Upper lobe of right lung (tissue), 1 donor: Measurements from ENCODE around the gene CDK5RAP3. TPM values are rescaled to one million over a fixed set of nuclear protein-coding genes. Genes with fewer than 3 reads are reported as not detected.

Experiments used
- ATAC-seq: fragments of 200-7000 bp; cut with Tn5 transposase; one replicate; pipeline ENCODE4 v1.9.1; 2020; ENCODE audit warnings: mild to moderate bottlenecking, moderate library complexity
- DNase-seq: peaks from one replicate; pipeline ENCODE4 v3.0.0-alpha.2; 2020
- H3K27ac ChIP-seq: fragments of 200-600 bp; one replicate; pipeline ENCODE4 v1.8.0; 2022
- H3K27me3 ChIP-seq: fragments of 200-600 bp; one replicate; pipeline ENCODE4 v1.8.0; 2022; ENCODE audit warnings: mild to moderate bottlenecking
- H3K36me3 ChIP-seq: fragments of 200-600 bp; one replicate; pipeline ENCODE4 v1.8.0; 2022
- H3K4me1 ChIP-seq: fragments of 200-600 bp; one replicate; pipeline ENCODE4 v1.8.0; 2022
- H3K4me3 ChIP-seq: fragments of 200-600 bp; one replicate; pipeline ENCODE4 v1.8.0; 2022; ENCODE audit warnings: mild to moderate bottlenecking
- H3K9me3 ChIP-seq: fragments of 200-600 bp; one replicate; pipeline ENCODE4 v1.8.0; 2022
- CTCF ChIP-seq: fragments of 200-600 bp; IDR thresholded peaks from one replicate; pipeline ENCODE4 v1.8.0; 2022; ENCODE audit warnings: antibody characterized with exemption
- intact Hi-C: fragments of 100-400 bp; cut with DNase I; formaldehyde crosslinking; loops from one replicate; pipeline ENCODE4 v1.11.0; 2022
- total RNA-seq: library from RNA; stranded (reverse); fragmentation: NEBNext Ultra II Directional; extraction: Animal tissue kit (Norgen Biotek cat#: 25700); gene quantifications from one replicate; pipeline ENCODE4 v1.2.1, GENCODE V29; 2021
- donor health status: DM: no; HTN: yes; CAD: no; lungs with severe emphysema.

CDK5RAP3 gene
- total RNA-seq, 1 donor from 2014 or later, result 140 TPM

GRCh38 chr17:47950448-47950847, 20.5 kb upstream of the CDK5RAP3 start:
- Histone ChIP-seq H3K4me3 (peak overlapping the region; percentile 40), H3K27me3 (no peaks in the 10 kb centered on the region), H3K36me3 (no peaks in the 10 kb centered on the region), H3K9me3 (no peaks in the 10 kb centered on the region), H3K4me1 (peaks cover 32% of the 10 kb centered on the region), H3K27ac (peak overlapping the region; percentile 81)
- TF ChIP-seq CTCF, result no peak
- DNase-seq, result no peak
- intact Hi-C loops, result no loop called here
- ATAC-seq, result no peak

- intact Hi-C loops, result no loop called here
- no peaks in the 10 kb centered on the region for H3K9me3 ChIP-seq
- ATAC-seq, result peak; percentile 23
- DNase-seq, result no peak
- no peaks in the 10 kb centered on the region for H3K36me3 ChIP-seq
- no peak for TF ChIP-seq CTCF
- H3K4me3 ChIP-seq, result no peak overlapping the region
- no peaks in the 10 kb centered on the region for H3K27me3 ChIP-seq
- peak overlapping the region; percentile 70 for H3K27ac ChIP-seq
- peaks cover 27% of the 10 kb centered on the region for H3K4me1 ChIP-seq
Observed at GRCh38 chr17:47952171-47953021, 18.5 kb upstream of the CDK5RAP3 start.

GRCh38 chr17:47953909-47954308, 17.0 kb upstream of the CDK5RAP3 start:
- Histone ChIP-seq H3K27me3 (no peaks in the 10 kb centered on the region), H3K4me3 (peak overlapping the region; percentile 5), H3K4me1 (peaks cover 23% of the 10 kb centered on the region), H3K27ac (peak overlapping the region; percentile 70), H3K9me3 (no peaks in the 10 kb centered on the region), H3K36me3 (no peaks in the 10 kb centered on the region)
- intact Hi-C loops, result no loop called here
- ATAC-seq (no peak), DNase-seq (no peak)
- TF ChIP-seq CTCF, result no peak

GRCh38 chr17:47955497-47956461, 15.1 kb upstream of the CDK5RAP3 start:
- DNase-seq (peak; percentile 94), ATAC-seq (peak; percentile 76)
- peak overlapping the region; percentile 50 for H3K4me3 ChIP-seq

More at GRCh38 chr17:47955497-47956461, 15.1 kb upstream of the CDK5RAP3 start:
- H3K27me3 ChIP-seq, result no peaks in the 10 kb centered on the region
- no peaks in the 10 kb centered on the region for H3K36me3 ChIP-seq
- no peaks in the 10 kb centered on the region for H3K9me3 ChIP-seq
- intact Hi-C loops, result no loop called here
- TF ChIP-seq CTCF, result no peak
- H3K4me1 ChIP-seq, result peaks cover 11% of the 10 kb centered on the region
- H3K27ac ChIP-seq, result peak overlapping the region; percentile 88
